RPMI8226 (cell line): ENCODE measurements around the gene RAD23B.
"Not testable (repeated sequence)": the region's sequence is repeated elsewhere in the genome, so short reads cannot be mapped to it uniquely, and the experiment has no call there.

Source experiments
- DNase-seq: peaks from one replicate; pipeline ENCODE4 v3.0.0-alpha.2; 2015

Gene RAD23B

DNA sequence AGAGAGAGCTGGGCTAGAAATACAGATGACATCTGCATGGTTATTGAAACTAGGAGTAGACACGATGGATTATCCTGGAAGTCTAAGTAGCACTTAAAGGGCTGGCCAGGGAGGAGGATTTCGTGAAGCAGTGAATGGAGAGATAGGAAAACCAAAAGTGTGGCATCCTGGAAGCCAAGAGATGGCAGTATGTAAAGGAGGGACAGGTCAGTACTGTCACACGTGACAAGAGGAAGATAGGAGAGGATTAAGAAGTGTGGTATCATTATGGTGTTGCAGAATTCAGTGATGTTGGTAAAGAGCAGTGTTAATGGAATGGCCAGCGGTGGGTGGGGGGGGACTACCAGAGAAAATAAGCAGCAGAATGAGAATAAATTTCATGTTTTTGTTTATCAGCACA lies 11.7 kb downstream of the RAD23B start:
- DNase-seq = no peak

DNA sequence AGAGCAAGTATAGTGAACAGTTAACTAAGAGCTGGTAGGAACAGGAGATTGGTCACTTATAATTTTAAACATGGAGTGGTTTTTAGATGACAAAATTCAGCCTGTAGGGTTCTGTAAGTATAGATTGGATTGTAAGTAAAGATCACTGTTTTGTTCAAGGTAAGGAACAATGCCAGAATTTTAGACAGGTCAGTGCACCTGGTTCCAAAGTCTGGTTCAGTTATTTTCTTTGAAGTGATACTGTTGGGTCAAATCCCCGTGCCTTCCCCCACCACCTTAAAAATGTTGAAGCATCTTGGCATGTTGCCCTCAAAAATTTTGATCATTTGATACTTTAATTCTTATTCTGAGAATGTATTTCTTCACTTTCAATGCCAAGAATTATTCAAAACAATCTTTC lies 12.9 kb downstream of the RAD23B start:
- DNase-seq = no peak

DNA sequence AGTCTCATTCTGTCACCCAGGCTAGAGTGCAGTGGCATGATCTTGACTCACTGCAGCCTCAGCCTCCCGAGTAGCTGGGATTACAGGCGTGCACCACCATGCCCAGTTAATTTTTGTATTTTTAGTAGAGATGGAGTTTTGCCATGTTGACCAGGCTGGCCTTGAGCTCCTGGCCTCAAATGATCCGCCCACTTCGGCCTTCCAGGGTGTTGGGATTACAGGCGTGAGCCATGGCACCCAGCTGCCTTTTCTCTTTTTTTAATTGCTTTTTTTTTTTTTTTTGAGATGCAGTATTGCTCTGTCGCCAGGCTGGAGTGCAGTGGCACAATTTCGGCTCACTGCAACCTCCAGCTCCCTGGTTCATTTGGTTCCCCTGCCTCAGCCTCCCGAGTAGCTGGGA lies 13.5 kb downstream of the RAD23B start:
- DNase-seq = not testable (repeated sequence)

DNA sequence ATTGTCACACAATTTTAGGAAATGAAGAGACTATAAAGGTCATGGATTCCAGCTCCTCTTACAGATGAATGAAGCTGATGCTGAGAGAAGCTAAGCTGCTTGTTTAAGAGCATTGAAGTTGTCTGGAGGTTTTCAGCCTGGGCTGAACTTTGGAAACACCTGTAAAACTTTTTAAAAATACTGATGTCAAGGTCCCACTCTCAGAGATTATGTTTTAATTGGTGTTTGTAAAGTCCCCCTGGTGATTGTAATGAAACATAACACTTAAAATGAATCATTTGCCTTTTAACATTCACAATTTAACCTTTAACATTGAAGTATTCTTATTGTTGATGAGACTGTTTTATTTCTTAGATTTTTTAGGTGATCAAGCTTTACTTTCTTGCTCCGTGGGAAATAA lies 16.4 kb downstream of the RAD23B start:
- DNase-seq = no peak

DNA sequence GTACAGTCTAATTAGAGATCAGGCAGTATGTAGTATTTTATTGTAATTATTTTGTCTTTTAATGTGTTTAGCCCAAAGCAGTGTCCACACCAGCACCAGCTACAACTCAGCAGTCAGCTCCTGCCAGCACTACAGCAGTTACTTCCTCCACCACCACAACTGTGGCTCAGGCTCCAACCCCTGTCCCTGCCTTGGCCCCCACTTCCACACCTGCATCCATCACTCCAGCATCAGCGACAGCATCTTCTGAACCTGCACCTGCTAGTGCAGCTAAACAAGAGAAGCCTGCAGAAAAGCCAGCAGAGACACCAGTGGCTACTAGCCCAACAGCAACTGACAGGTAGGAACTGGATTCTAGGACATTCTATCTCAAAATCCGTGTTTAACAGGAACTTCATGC lies 23.2 kb downstream of the RAD23B start:
- no peak for DNase-seq

DNA sequence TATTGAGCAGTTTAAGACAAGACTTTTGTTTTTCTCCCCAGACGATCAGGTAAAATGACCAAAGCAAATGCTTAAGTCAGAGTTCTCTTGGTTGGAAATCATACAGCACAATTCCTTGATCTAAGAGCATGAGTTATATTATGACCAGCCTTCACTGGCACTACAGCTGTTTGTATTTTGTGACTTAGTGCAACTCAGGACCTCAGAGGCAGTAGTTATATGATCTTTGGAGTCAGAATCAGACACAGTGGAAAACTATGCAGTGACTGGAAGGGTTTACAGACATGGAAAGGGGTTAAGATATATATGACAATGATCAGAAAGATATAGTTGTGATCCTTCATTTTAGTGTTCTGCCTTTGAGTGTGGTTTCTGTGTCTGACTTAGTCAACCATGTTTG lies 24.3 kb downstream of the RAD23B start:
- no peak for DNase-seq

DNA sequence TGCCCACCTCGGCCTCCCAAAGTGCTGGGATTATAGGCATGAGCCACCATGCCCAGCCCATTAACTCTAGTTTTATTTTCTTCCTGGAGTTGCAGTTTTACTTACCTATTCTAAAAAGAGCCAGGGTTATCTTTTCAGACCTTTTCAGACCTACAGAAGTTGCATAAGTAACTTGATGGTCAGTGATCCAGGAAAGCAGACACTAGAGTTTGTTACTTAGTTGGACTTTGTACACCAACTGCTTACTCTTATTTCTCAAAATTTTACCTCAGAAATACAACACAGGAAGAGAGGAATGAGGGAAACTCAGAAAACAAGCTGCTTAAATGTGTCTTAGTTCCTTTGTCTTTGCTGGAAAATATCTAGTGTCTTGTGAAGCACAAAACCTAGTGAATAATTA lies 25.4 kb downstream of the RAD23B start:
- no peak for DNase-seq

DNA sequence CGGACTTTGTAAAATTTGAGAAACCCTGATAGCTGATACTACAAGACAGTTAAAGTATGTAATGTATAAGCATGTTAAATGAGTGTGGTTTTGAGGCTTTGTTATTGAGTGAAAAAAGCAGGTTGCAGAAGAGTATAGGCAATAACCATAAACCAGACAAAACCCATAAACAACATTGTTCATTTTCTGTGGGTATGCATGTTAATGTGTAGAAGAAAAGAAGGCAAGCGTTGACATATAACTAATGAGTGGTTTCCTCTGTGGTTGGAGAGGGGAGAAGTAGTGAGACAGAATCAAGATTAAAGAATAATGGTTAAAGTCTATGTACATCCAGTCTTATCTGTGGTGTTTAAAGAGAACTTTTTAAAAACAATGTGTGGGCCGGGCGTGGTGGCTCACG lies 26.2 kb downstream of the RAD23B start:
- no peak for DNase-seq

DNA sequence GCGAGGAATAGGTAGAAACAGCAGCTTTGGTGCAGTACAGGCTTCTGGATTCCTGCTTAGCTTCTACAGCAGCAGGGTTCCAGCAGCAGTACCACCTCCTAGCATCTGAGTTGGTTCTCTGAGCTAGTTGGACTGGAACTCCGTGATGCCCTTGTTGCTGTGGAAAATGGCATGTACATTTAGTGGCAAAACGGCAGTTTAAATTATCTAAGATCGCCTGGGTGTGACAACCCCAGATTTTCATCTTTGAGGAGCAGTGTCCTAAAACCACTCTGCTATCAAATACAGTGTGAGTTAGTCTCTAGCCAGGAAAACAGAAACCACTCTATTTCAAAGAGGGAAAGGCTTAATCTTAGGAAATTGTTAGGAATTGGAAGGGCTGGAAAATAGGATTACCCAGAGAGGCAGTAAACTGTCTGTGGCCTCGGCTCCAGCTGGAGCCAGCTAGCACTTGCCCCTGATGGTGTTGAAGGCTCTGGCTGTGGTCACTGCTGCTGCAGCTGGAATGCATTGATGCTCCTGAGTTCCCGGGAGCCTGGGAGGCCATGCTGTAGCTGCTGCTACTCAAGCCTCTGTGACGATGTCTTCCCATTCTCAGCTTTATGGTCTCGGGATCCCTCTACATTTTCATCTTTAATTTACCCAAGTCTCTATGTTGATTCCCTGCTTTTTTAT lies 29.4 kb downstream of the RAD23B start:
- DNase-seq = no peak

DNA sequence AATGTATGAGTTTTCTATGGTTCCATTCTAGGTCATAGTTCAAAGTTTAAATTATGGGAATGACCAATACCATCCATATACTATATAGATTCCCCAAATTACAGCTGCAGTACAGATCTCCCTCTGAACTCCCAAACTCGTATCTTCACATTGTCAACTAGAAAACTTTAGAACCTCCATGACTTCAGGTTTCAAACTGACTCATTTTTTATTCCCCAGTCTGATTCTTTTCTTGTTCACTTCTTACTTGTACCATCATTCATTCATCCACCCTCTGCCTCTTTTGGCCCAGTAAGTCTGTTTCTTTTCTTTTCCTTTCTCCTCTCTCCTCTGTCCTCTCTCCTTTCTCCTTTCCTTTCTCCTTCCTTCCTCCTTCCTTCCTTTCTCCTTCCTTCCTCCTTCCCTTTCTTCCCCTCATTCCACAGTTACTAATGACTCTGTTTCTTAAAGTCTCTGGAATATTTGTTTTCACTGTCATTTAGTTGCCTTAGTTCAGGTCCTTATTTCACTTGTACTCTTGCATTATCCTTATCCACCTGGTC lies 30.5 kb downstream of the RAD23B start:
- no peak for DNase-seq

DNA sequence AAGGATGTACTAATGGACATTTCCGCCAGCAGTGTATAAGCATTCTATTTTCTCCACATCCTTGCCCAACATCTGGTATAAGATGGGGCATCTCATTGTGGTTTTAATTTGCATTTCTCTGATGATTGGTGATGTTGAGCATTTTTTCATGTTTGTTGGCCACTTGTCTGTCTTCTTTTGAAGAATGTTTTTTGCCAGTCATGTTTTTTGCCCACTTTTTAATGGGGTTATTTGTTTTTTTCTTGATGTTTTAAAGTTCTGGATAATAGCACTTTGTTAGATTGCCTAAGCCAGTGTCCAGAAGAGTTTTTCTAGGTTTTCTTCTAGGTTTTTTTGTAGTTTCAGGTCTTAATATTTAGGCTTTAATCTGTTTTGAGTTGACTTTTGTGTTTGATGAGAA lies 31.7 kb downstream of the RAD23B start:
- DNase-seq = no peak

DNA sequence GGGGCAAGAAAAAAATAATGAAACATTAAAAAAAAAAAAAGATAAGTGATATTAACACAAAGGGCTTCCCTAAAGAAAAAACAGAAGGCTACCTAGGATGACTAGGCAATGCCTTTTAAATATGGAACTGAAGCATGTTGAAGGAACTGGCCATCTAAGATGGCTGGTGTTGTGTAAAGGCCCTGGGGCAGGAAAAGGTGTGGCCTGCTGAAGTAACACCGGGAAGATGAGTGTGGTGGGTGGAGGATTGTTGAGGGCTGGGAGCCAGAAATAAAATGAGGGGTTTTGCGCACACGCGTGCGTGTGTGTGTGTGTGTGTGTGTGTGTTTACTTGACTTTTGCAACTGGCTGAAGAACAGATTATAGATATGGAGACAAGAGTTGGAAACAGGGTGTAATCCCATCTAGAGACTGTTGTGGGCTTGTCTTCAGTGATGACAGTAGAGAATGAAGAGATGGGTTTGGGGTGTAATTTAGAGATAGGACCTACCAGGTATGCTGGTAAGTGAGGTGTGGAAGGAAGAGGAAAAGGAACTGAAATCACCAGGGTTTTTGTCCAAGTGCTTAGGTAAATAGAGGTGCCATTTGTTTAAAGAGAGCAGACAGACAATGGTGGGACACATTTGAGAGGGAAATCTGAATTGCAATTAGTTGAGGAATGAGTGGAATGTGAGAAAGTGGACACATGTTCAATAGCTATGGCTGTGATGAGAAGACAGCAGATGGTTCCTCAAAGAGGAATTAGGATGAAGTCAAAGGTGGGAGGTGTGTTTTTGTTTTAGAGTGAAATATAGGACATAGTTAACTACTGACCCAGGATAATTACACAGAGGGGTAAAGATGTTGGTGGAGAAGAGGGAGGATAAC lies 33.9 kb downstream of the RAD23B start:
- DNase-seq = no peak

DNA sequence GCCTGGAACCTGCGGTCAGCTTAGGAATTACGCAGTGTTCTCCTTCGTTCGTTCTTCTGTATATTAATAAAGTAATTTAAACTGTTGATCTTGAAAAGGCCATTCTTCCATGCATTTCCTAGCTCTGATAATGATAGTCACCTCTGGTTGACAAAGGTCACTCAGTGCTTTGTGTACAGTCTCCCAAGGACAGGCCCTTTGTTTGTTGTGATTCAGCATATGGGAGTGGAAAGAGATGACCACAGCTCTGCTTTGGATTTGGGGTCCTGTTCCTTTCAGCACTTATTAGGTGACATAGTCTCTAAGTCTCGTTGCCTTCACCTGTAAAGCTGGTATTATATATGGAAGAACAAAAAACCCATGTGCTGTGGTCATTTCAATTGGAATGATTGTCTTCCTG lies 39.6 kb downstream of the RAD23B start:
- no peak for DNase-seq

DNA sequence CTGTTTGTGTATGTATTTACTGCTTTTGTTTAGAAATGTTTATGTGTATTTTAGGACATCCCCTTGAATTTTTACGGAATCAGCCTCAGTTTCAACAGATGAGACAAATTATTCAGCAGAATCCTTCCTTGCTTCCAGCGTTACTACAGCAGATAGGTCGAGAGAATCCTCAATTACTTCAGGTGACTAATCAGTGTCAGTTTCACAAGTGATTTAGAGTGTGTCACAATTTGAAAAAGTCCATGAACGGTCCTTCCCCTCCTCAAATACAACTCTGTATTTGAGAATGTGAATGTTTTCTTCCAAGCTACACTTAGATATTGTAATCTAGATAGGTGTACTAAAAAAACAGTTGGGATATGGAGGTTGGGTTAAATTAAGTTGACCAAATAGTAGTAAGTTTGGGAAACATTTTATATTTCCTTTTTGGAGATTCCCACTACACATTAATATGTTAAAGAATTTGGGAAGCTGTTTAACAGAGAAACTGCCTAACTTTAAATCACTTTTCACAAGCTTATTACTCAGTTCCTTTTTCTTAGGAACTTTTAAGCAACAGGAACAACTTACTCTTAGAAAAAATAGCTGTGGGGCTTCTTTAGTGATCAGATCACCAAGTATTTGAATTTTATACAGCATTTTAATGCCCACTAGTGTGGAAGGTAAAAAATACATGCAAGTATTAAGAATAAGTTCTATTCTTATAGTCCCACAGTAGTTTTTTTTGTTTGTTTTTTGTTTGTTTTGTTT lies 40.9 kb downstream of the RAD23B start:
- no peak for DNase-seq

DNA sequence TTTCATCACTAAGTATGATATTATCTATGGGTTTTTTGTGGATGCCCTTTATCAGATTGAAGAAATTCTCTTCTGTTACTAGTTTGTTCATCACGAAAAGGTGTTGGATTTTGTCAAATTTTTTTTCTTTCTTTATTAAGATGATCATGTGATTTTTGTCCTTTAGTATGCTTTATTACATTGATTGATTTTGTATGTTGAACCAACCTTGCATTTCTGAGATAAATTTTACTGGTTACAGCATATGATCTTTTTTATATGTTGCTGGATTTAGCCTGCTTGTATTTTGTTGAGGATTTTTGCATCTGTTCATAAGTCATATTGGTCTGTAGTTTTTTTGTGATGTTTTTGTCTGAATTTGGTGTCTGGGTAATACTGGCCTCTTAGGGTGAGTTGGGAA lies 42.8 kb downstream of the RAD23B start:
- DNase-seq = no peak

DNA sequence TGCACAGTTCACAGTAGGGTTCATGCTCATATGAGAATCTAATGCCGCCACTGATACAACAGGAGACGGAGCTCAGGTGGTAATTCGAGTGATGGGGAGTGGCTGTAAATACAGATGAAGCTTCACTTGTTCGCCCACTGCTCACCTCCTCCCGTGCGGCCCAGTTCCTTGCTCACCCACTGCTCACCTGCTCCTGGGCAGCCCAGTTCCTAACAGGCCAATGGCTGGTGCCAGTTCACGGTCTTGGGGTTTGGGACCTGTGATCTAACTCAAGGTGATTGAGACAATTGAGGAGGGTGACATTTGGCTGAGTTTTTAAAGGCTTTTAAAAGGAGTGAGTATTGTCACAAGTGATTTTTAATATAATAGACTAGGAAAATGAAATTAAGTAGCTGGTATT lies 45.4 kb downstream of the RAD23B start:
- no peak for DNase-seq

DNA sequence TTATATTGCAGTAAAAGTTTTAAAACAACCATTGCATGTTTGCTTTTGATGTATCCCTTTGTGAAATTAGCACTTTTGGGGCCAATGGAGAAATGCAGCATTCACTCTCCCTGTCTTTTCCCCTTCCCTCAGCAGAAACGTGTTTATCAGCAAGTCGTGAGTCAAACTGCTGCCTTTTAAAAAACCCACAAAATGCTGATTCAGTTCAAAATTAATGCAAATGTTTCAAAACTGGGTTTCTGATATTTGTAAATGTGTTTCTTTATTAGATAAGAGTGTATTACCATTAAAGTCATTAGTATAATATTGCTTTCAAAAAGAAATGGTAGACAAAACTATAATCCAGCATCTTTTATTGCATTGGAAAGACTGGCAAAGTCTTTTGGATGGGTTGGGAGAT lies 47.3 kb downstream of the RAD23B start:
- DNase-seq = no peak

DNA sequence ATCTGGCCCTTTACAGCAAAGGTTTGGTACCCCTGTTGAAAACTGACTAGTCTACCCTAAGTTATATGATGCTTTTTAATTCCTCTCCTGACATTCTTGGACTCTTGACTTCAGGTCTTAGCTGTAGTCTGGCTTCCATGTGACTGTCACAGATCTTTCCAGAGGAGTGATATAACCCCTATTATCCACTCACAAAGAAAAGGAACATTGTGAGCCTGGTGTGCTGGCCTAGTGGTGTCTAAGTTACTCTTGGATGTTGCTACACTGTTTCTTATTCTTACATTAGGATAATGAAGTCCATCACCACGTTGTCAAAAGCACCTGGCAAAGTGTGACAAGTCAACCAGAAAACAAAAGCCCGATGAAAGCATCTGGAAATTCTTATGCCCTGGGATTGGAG lies 49.8 kb downstream of the RAD23B start:
- DNase-seq = no peak

DNA sequence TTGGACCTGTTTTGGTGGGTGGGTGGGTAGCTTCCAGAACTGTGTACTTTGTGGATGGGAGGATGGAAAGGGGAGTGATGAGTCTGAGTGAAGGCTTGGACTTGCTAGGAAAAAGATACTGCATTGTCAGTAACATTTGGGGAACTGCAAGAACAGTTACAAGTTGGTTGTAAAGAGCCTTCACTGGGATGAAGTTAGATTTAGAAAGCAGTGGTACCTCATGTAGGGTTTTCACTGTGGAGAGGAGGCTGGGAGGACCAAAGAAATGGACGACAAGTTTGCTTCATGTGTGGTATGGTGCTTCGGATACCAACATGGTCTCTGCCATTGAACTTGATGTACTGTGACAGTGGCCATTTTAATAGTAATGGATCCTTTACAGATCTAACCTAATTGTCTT lies 50.3 kb downstream of the RAD23B start:
- no peak for DNase-seq

DNA sequence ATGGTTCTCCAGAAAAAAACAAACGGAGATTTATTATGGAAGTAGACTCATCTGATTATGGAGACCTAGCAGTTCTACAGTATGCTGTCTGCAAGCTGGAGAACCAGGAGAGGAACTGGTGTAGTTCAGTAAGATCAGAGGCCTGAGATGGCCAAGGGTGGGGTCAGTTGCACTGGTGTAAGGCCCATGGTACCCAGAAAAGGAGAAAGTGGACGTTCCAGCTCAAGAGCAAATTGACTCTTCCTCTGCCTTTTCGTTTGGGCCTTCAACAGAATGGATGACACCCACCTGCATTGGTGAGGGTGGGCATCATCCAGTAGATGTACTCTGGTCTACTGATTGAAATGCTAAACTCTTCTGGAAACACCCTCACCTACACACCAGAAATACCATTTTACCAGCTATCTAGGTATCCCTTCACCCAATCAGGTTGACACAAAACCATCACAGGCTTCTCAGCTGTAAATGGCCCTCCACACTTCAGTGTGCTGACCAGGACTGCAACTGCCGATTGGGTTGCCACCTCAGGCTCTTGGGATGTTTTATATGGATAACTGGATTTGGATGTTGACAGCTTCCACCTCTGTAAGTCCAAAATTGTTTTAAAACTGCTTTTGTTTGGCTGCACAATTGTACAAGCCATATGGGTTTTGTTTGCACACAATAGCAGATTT lies 51.2 kb downstream of the RAD23B start:
- no peak for DNase-seq

DNA sequence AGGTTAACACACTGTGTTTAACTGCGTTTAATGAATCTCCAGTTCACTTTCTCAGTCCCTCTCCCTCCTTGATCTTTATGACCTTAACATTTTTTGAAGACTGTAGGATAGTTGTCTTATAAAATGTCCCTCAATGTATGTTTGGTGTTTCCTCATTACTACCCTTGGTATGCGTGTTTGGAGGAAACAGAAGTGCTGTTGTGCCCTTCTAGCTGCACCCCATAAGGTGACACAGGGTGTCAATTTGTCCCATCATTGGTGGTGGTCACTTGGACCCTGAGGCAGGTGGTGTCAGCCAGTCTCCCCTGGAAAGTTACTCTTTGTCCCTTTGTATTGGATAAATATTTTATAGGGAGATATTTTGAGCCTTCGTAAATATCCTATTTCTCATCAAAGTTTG lies 52.3 kb downstream of the RAD23B start:
- no peak for DNase-seq

DNA sequence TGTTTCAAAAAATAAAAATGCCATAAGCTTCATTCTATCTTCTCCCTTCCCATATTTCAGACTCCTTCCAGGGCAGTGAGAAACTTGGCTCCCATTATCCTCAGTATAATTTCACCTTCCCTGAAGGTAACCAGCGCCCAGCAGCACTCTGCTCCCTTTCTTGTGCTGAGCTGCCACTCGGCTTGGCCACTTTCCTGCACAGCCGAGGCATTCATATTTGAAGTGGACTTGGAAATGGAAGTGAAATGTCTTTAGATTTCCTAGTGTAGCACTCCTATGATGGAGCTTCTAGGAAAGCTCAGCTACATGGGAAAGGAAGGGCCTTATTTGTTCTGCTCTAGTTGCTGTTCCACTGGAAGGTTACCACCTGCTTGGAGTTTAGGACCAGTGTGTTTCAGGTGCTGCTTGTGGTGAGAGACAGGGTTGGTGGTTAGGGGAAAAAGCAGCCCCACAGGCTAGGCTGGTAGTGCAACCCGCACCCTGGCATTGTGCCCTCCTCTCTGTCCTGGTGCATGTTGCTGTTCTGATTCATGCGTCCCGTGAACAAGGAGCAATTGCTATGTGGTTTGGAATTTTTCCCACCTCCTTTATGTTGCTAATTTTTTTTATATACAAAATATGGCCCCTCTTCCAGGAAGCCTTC lies 53.8 kb downstream of the RAD23B start:
- no peak for DNase-seq
